ENCODE results near the gene KRT38.
"Not testable (repeated sequence)": the region's sequence is repeated elsewhere in the genome, so short reads cannot be mapped to it uniquely, and the experiment has no call there.

KRT38 gene

DNA sequence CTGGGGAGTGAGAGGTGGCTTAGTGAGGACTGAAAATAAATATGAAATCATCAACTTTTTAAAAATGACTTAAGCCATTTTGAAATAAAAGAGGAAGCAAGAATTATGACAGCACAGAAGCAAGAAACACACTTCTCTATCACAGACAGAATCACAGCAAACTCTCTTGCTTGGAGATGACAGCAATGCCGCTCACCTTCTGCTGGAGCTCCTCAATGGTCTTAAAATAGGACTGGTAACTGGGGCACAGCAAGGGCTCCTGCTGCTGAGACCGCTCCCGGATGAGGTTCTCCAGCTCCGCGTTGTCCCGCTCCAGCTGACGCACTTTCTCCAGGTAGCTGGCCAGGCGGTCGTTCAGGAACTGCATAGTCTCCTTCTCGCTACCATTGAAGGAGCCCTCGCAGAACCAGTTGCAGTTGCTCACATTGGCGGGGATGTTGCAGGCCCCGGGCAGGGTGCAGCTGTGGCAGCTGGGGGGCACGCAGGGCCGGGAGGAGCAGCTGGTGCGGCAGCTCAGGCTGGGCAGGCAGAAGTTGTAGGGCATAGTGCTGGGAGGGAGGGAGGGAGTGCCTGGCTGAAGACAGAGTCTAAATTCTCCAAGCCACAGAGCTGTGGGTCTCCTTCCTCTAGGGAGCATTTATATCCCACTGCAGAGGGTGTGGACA is 43.7 kb downstream of the KRT38 start, which contains the start of gene KRT31:
TSS of gene KRT31 (minus strand) at position 613 of the 665 bp plus-strand sequence. CDS start at position 544, 69 bp downstream.
- TF ChIP-seq CTCF (IDR thresholded peaks at IDR 0.05; ENCODE audit: low read depth, low read length): no peak
- no peak within 1 kb of the TSS for H3K4me3 ChIP-seq (ENCODE audit: low read depth, low read length)

DNA sequence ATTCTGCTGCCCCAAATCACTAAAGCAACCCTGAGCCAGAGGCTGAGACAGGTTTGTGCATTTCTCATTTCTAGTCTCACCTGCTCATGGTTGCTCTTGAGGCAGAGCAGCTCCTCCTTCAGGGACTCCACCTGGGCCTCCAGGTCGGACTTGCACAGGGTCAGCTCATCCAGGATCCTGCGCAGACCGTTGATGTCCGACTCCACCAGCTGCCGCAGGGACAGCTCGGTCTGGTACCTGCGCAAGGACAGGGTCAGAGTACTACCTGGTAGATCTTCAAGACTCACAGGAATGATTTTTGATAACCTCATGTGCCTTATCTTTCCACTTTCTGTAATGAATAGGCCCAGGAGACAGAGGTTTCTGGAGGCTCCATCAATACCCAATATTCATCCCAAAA is 44.4 kb downstream of the KRT38 start:
- no peak for TF ChIP-seq CTCF (IDR thresholded peaks at IDR 0.05; ENCODE audit: low read depth, low read length)
- no peak overlapping the region for H3K4me3 ChIP-seq (ENCODE audit: low read depth, low read length)

DNA sequence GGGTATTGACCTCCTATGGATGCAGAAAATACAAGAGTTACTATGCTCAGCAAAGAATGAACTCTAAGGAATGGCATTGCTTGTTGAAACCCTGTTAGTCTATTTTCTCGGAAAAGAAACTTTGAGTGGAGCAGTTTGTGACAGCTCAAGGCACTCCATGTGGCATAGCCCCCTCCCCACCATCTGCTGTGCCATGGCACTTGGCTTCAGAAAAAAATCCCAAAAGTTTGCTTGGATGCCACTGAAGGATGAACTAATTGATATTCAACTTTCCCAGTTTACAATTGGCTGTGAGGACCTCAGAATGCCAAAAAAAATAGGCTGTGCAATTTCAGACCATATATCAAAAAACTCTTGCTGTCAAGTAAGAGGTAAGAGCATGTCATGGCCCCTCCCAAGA is 45.2 kb downstream of the KRT38 start:
- no peak overlapping the region for H3K4me3 ChIP-seq (ENCODE audit: low read depth, low read length)
- TF ChIP-seq CTCF (IDR thresholded peaks at IDR 0.05; ENCODE audit: low read depth, low read length): no peak

GRCh38 chr17:41395044-41395443 is 45.7 kb downstream of the KRT38 start:
- H3K4me3 ChIP-seq (ENCODE audit: low read depth, low read length): not testable (repeated sequence)

GRCh38 chr17:41394254-41394996 is 46.4 kb downstream of the KRT38 start:
- TF ChIP-seq CTCF (IDR thresholded peaks at IDR 0.05; ENCODE audit: low read depth, low read length): no peak
- H3K4me3 ChIP-seq (ENCODE audit: low read depth, low read length): no peak overlapping the region

DNA sequence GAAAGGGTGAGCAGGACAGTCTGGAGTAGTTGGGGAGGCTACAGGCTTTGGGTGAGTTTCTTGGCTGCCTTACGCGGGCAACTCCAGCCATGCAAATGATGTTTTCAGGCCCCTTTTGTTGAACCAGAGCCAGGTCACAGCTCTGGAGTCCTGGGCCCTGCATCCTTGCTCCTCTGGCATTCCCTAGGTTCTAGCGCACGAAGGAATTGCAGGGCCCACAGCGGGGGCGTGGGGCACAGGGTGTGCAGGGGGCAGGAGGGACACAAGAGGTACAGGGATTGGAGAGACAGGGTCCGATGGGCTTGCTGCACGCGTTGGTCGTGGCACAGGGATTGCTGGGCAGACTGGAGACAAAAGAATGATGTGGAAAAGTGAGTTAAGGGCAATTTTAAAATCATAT is 47.0 kb downstream of the KRT38 start:
- no peak overlapping the region for H3K4me3 ChIP-seq (ENCODE audit: low read depth, low read length)
- TF ChIP-seq CTCF (IDR thresholded peaks at IDR 0.05; ENCODE audit: low read depth, low read length): no peak

- no peak for TF ChIP-seq CTCF (IDR thresholded peaks at IDR 0.05; ENCODE audit: low read depth, low read length)
- no peak overlapping the region for H3K4me3 ChIP-seq (ENCODE audit: low read depth, low read length)
These were observed 47.5 kb downstream of the KRT38 start for GRCh38 chr17:41393294-41393693.

All from WI38 (cell line).